Right cardiac atrium (tissue), 5 donors: ENCODE measurements around the gene UEVLD. TPM values are rescaled to one million over a fixed set of nuclear protein-coding genes. Genes with fewer than 3 reads are reported as not detected.

Experiments
- ATAC-seq, 2 donors: fragments of 200-7000 bp; cut with Tn5 transposase; one replicate each; pipeline versions ENCODE4 v1.8.0 to v1.9.1; 2020; ENCODE audit warnings: moderate library complexity in 2 of 2, mild to moderate bottlenecking in 1 of 2
- DNase-seq, 3 donors: peaks; one replicate each; pipeline ENCODE4 v3.0.0-alpha.2; 2020
- H3K27ac ChIP-seq: one replicate; pipeline ENCODE4 v1.5.1; 2013; ENCODE audit warnings: mild to moderate bottlenecking, low read length, control low read depth, moderate library complexity
- H3K27me3 ChIP-seq: one replicate; pipeline ENCODE4 v1.6.1; 2013; ENCODE audit not compliant: control insufficient read depth, insufficient read depth
- H3K4me1 ChIP-seq: one replicate; pipeline ENCODE4 v1.6.1; 2013; ENCODE audit warnings: low read length; ENCODE audit not compliant: control insufficient read depth, insufficient read depth
- H3K4me3 ChIP-seq: one replicate; pipeline ENCODE4 v1.5.1; 2013; ENCODE audit warnings: low read length, control low read depth
- H3K9me3 ChIP-seq: one replicate; pipeline ENCODE4 v1.6.1; 2013; ENCODE audit warnings: low read length; ENCODE audit not compliant: control insufficient read depth
- WGBS: extraction: QIAGEN DNeasy Blood & Tissue Kit; methylation state at CpG from one replicate; pipeline ENCODE4 v1.1.7; 2013; 5-methylcytosine and 5-hydroxymethylcytosine counted together
- intact Hi-C, 4 donors: fragments of 100-400 bp; cut with DNase I; formaldehyde crosslinking; loops; one replicate each; pipeline versions ENCODE4 v1.11.0 to v1.14.0; 2022 to 2023
- polyA plus RNA-seq: library from polyadenylated mRNA; stranded (reverse); fragments of 200-250 nt; gene quantifications from one replicate; pipeline ENCODE4 v1.2.3, GENCODE V29; 2013
- total RNA-seq, 4 donors: library from RNA; stranded (reverse); fragmentation: NEBNext Ultra II Directional; extraction: Animal tissue kit (Norgen Biotek cat#: 25700); gene quantifications; one replicate each; pipeline ENCODE4 v1.2.1, GENCODE V29; 2021
- donor health status: healthy with polysubstance abuse.
- donor health status: DM: no; HTN: yes; CAD: no.
- donor health status: DM: no; HTN: no; CAD: no.
- donor health status: DM: no; HTN: yes; CAD: no; lungs with severe emphysema.
- donor health status: DM: yes; HTN: yes; CAD: no.

The UEVLD gene
- total and polyA plus RNA-seq, 5 donors, result 7.0 to 19.0 (median 17.3) TPM

GRCh38 chr11:18580113-18580766 lies 8.3 kb downstream of the UEVLD start:
- DNase-seq, result no peak

GRCh38 chr11:18578975-18579598 lies 9.4 kb downstream of the UEVLD start:
- no peak overlapping the region for H3K27ac ChIP-seq
- no peaks in the 10 kb centered on the region for H3K4me1 ChIP-seq
- H3K4me3 ChIP-seq, result no peak overlapping the region
- WGBS, result 87% methylated on average over 14 of the region's 14 CpGs
- DNase-seq, result no peak
- ATAC-seq, result no peak
- intact Hi-C loops, result no loop called here
- H3K9me3 ChIP-seq, result no peaks in the 10 kb centered on the region
- no peaks in the 10 kb centered on the region for H3K27me3 ChIP-seq

More at GRCh38 chr11:18580113-18580766, 8.3 kb downstream of the UEVLD start:
- WGBS, result 80% methylated on average over 2 of the region's 2 CpGs
- Histone ChIP-seq H3K27me3 (no peaks in the 10 kb centered on the region), H3K27ac (no peak overlapping the region), H3K9me3 (no peaks in the 10 kb centered on the region), H3K4me3 (no peak overlapping the region), H3K4me1 (no peaks in the 10 kb centered on the region)
- intact Hi-C loops, result no loop called here
- ATAC-seq, result no peak

GRCh38 chr11:18575361-18575760 lies 13.2 kb downstream of the UEVLD start:
- Histone ChIP-seq H3K4me3 (no peak overlapping the region), H3K4me1 (no peaks in the 10 kb centered on the region), H3K27ac (no peak overlapping the region), H3K9me3 (no peaks in the 10 kb centered on the region), H3K27me3 (no peaks in the 10 kb centered on the region)
- no peak for ATAC-seq
- WGBS, result 66% methylated on average over 1 of the region's 1 CpG
- DNase-seq, result no peak
- intact Hi-C loops, result no loop called here

GRCh38 chr11:18567081-18567480 lies 21.5 kb downstream of the UEVLD start:
- 93% methylated on average over 3 of the region's 3 CpGs for WGBS
- DNase-seq, result no peak
- intact Hi-C loops, result no loop called here
- no peaks in the 10 kb centered on the region for H3K9me3 ChIP-seq
- no peaks in the 10 kb centered on the region for H3K27me3 ChIP-seq
- ATAC-seq, result no peak
- no peaks in the 10 kb centered on the region for H3K4me1 ChIP-seq
- H3K27ac ChIP-seq, result no peak overlapping the region
- no peak overlapping the region for H3K4me3 ChIP-seq

GRCh38 chr11:18566406-18566805 lies 22.1 kb downstream of the UEVLD start:
- ATAC-seq (no peak), DNase-seq (no peak)
- intact Hi-C loops, result no loop called here

GRCh38 chr11:18564149-18564548 lies 24.4 kb downstream of the UEVLD start:
- Histone ChIP-seq H3K4me1 (no peaks in the 10 kb centered on the region), H3K9me3 (no peaks in the 10 kb centered on the region), H3K4me3 (no peak overlapping the region), H3K27ac (no peak overlapping the region), H3K27me3 (no peaks in the 10 kb centered on the region)
- ATAC-seq (no peak), DNase-seq (no peak)
- intact Hi-C loops, result no loop called here

More at GRCh38 chr11:18566406-18566805, 22.1 kb downstream of the UEVLD start:
- Histone ChIP-seq H3K4me1 (no peaks in the 10 kb centered on the region), H3K27me3 (no peaks in the 10 kb centered on the region), H3K27ac (no peak overlapping the region), H3K9me3 (no peaks in the 10 kb centered on the region), H3K4me3 (no peak overlapping the region)

GRCh38 chr11:18563090-18563730 lies 25.3 kb downstream of the UEVLD start:
- DNase-seq, result no peak
- no peak for ATAC-seq
- intact Hi-C loops, result no loop called here
- Histone ChIP-seq H3K4me1 (no peaks in the 10 kb centered on the region), H3K9me3 (no peaks in the 10 kb centered on the region), H3K4me3 (no peak overlapping the region), H3K27ac (no peak overlapping the region), H3K27me3 (no peaks in the 10 kb centered on the region)
- WGBS, result 94% methylated on average over 2 of the region's 2 CpGs

GRCh38 chr11:18548001-18548400 lies 40.5 kb downstream of the UEVLD start:
- Histone ChIP-seq H3K27me3 (no peaks in the 10 kb centered on the region), H3K4me3 (no peak overlapping the region), H3K4me1 (no peaks in the 10 kb centered on the region), H3K9me3 (no peaks in the 10 kb centered on the region), H3K27ac (no peak overlapping the region)
- DNase-seq (no peak), ATAC-seq (no peak)
- intact Hi-C loops, result loop anchor here in 1 of 4 donors (10.0 kb wide), 1 partner anchor 187 kb away; no protein-coding TSS in a partner anchor
- 74% methylated on average over 2 of the region's 2 CpGs for WGBS

GRCh38 chr11:18540207-18541009 lies 48.1 kb downstream of the UEVLD start:
- H3K27ac ChIP-seq, result no peak overlapping the region
- ATAC-seq (no peak), DNase-seq (no peak)
- H3K4me3 ChIP-seq, result no peak overlapping the region
- H3K27me3 ChIP-seq, result no peaks in the 10 kb centered on the region
- intact Hi-C loops, result loop anchor here in 1 of 4 donors (10.0 kb wide), 1 partner anchor 194 kb away; no protein-coding TSS in a partner anchor
- 92% methylated on average over 1 of the region's 1 CpG for WGBS
- no peaks in the 10 kb centered on the region for H3K4me1 ChIP-seq
- no peaks in the 10 kb centered on the region for H3K9me3 ChIP-seq

GRCh38 chr11:18536209-18536608 lies 52.3 kb downstream of the UEVLD start:
- intact Hi-C loops, result no loop called here
- no peak for ATAC-seq
- H3K27ac ChIP-seq, result no peak overlapping the region
- 95% methylated on average over 1 of the region's 1 CpG for WGBS
- H3K9me3 ChIP-seq, result no peaks in the 10 kb centered on the region
- no peak for DNase-seq
- no peak overlapping the region for H3K4me3 ChIP-seq
- H3K27me3 ChIP-seq, result no peaks in the 10 kb centered on the region
- no peaks in the 10 kb centered on the region for H3K4me1 ChIP-seq

GRCh38 chr11:18534245-18534644 lies 54.3 kb downstream of the UEVLD start:
- Histone ChIP-seq H3K27ac (no peak overlapping the region), H3K9me3 (no peaks in the 10 kb centered on the region), H3K4me1 (no peaks in the 10 kb centered on the region), H3K27me3 (no peaks in the 10 kb centered on the region), H3K4me3 (no peak overlapping the region)
- ATAC-seq (no peak), DNase-seq (no peak)
- 96% methylated on average over 1 of the region's 1 CpG for WGBS
- intact Hi-C loops, result no loop called here
